ENCODE measurements around the gene NFIB. TPM values are rescaled to one million over a fixed set of nuclear protein-coding genes. Genes with fewer than 3 reads are reported as not detected.

Gene NFIB
- total RNA-seq, 2 donors from 2014 or later, result 47.0 to 65.9 TPM

DNA sequence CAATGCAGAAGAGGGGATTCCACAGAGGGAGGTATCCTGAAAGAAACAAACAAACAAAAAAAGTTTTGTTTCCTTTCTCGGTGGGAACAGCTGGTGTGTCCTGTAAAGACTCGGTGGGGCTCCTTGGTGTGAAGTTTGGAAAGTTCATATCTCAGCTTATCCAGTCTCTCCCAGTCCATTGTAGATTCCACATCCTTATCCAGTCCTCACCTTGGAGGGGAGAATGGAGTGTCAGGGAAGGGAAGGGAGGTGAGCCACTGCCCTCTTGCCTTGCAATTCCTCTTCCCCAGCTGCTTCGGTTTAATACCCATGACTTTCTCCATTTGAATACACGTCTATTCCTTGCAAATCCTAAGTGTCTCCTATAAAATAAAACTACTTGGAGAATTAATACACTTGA is 234.5 kb downstream of the NFIB start:
- Histone ChIP-seq H3K4me3 (no peak overlapping the region), H3K27ac (no peak overlapping the region), H3K9me3 (no peaks in the 10 kb centered on the region), H3K27me3 (no peaks in the 10 kb centered on the region), H3K4me1 (no peaks in the 10 kb centered on the region), H3K36me3 (replicated peaks in 1 of 2; ENCODE audit: insufficient read depth in 1 of 2, low read depth in 2 of 2) (no peaks in the 10 kb centered on the region)
- DNase-seq (no peak), ATAC-seq (no peak)
- WGBS, 2 donors, result 74 to 83% methylated on average over 4 of the region's 4 CpGs
- intact Hi-C loops (cut with DNase I), result no loop called here
- TF ChIP-seq, protein P1, sequence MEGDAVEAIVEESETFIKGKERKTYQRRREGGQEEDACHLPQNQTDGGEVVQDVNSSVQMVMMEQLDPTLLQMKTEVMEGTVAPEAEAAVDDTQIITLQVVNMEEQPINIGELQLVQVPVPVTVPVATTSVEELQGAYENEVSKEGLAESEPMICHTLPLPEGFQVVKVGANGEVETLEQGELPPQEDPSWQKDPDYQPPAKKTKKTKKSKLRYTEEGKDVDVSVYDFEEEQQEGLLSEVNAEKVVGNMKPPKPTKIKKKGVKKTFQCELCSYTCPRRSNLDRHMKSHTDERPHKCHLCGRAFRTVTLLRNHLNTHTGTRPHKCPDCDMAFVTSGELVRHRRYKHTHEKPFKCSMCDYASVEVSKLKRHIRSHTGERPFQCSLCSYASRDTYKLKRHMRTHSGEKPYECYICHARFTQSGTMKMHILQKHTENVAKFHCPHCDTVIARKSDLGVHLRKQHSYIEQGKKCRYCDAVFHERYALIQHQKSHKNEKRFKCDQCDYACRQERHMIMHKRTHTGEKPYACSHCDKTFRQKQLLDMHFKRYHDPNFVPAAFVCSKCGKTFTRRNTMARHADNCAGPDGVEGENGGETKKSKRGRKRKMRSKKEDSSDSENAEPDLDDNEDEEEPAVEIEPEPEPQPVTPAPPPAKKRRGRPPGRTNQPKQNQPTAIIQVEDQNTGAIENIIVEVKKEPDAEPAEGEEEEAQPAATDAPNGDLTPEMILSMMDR (IDR thresholded peaks at IDR 0.05), result no peak
- TF ChIP-seq POLR2A (IDR thresholded peaks at IDR 0.05), result no peak

DNA sequence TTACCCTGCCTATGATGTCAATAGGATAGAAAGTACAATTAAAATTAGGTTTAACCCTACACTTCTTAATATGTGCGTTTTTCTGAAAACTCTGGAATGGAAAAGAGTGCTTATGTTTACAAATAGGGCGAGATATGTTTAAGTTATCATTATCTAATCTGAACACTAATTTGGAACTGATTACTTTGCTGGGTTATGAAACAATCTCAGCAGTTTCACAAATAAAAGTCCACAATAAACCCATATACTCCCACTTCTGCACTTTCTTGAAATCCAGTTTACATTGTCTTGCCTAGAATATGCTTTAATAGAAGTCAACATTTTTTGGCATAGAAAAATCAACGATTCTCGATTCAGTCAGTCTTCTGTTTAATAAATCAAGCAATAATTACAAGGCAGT is 236.3 kb downstream of the NFIB start:
- no peaks in the 10 kb centered on the region for H3K36me3 ChIP-seq (replicated peaks in 1 of 2; ENCODE audit: insufficient read depth in 1 of 2, low read depth in 2 of 2)
- TF ChIP-seq POLR2A (IDR thresholded peaks at IDR 0.05), result no peak
- TF ChIP-seq, protein P1 (IDR thresholded peaks at IDR 0.05), result no peak
- no peak overlapping the region for H3K27ac ChIP-seq
- no peaks in the 10 kb centered on the region for H3K9me3 ChIP-seq
- ATAC-seq (no peak), DNase-seq (no peak)
- intact Hi-C loops (cut with DNase I), result no loop called here
- no peaks in the 10 kb centered on the region for H3K4me1 ChIP-seq
- H3K4me3 ChIP-seq, result no peak overlapping the region
- H3K27me3 ChIP-seq, result no peaks in the 10 kb centered on the region
- 41 to 44% methylated on average over 4 of the region's 4 CpGs for WGBS, 2 donors

GRCh38 chr9:14075218-14075617 is 238.7 kb downstream of the NFIB start:
- intact Hi-C loops (cut with DNase I), result no loop called here
- TF ChIP-seq POLR2A (IDR thresholded peaks at IDR 0.05), result no peak
- TF ChIP-seq, protein P1 (IDR thresholded peaks at IDR 0.05), result no peak
- Histone ChIP-seq H3K27me3 (no peaks in the 10 kb centered on the region), H3K36me3 (replicated peaks in 1 of 2; ENCODE audit: insufficient read depth in 1 of 2, low read depth in 2 of 2) (no peaks in the 10 kb centered on the region), H3K9me3 (no peaks in the 10 kb centered on the region), H3K4me1 (no peaks in the 10 kb centered on the region), H3K27ac (no peak overlapping the region), H3K4me3 (no peak overlapping the region)
- DNase-seq, result no peak
- 55 to 65% methylated on average over 4 of the region's 4 CpGs for WGBS, 2 donors
- no peak for ATAC-seq

DNA sequence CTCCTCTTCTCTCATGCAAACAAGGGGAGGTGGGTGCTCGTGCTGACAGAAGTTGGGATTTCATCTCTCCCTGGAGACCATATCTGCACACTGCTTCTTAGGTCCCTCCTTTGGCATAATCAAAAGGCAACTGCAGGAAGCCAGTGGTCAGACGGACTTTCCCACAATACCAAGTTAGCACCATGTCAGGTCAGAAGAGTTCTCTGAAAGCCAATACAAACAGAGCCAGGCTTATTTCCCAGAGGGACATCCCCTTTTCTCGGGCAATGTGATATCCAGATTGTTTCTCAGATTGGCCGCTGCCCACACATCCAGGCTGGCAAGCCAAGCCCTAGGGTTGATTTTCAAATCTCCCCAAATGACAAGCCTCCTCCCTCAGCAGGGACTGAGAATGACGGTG is 241.1 kb downstream of the NFIB start:
- no peak overlapping the region for H3K4me3 ChIP-seq
- no peak for TF ChIP-seq POLR2A (IDR thresholded peaks at IDR 0.05)
- TF ChIP-seq, protein P1 (IDR thresholded peaks at IDR 0.05), result no peak
- H3K36me3 ChIP-seq (replicated peaks in 1 of 2; ENCODE audit: insufficient read depth in 1 of 2, low read depth in 2 of 2), result no peaks in the 10 kb centered on the region
- H3K4me1 ChIP-seq, result no peaks in the 10 kb centered on the region
- 55 to 76% methylated on average over 5 of the region's 5 CpGs for WGBS, 2 donors
- H3K27ac ChIP-seq, result no peak overlapping the region
- ATAC-seq (no peak), DNase-seq (no peak)
- H3K9me3 ChIP-seq, result no peaks in the 10 kb centered on the region
- intact Hi-C loops (cut with DNase I), result no loop called here
- no peaks in the 10 kb centered on the region for H3K27me3 ChIP-seq

DNA sequence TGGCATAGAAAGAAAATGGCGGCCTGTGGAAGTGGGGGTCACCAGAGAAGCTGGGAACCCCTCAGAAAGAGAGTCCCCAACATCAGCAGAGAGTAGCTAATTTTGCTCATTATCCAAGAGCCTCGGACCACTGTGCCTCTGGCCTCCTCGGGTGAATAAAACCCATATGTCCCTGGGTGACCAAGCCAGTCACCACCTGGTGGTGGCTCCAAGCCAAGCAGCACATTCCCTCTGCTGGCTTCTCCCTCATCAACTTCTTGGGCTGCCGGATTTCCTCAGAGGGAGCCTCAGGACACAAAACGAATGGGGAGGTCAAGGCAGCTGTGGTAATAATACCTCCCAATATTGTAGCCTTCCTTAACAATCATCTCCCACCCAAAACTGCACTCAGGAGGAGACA is 242.5 kb downstream of the NFIB start:
- no peak for ATAC-seq
- Histone ChIP-seq H3K27me3 (no peaks in the 10 kb centered on the region), H3K4me1 (no peaks in the 10 kb centered on the region), H3K9me3 (no peaks in the 10 kb centered on the region), H3K4me3 (no peak overlapping the region), H3K27ac (no peak overlapping the region), H3K36me3 (replicated peaks in 1 of 2; ENCODE audit: insufficient read depth in 1 of 2, low read depth in 2 of 2) (no peaks in the 10 kb centered on the region)
- intact Hi-C loops (cut with DNase I), result no loop called here
- no peak for TF ChIP-seq POLR2A (IDR thresholded peaks at IDR 0.05)
- TF ChIP-seq, protein P1 (IDR thresholded peaks at IDR 0.05), result no peak
- WGBS, 2 donors, result 84 to 87% methylated on average over 5 of the region's 5 CpGs
- no peak for DNase-seq

Measured in body of pancreas (tissue), 4 donors.